GM21619 (cell line): ENCODE data around the gene FFAR4.
"Not testable (repeated sequence)": the region's sequence is repeated elsewhere in the genome, so short reads cannot be mapped to it uniquely, and the experiment has no call there.

Source experiments
- ATAC-seq: cut with Tn5 transposase; IDR thresholded peaks from one replicate; pipeline ENCODE4 v1.9.1; 2021; ENCODE audit not compliant: unreplicated experiment

The FFAR4 gene

DNA sequence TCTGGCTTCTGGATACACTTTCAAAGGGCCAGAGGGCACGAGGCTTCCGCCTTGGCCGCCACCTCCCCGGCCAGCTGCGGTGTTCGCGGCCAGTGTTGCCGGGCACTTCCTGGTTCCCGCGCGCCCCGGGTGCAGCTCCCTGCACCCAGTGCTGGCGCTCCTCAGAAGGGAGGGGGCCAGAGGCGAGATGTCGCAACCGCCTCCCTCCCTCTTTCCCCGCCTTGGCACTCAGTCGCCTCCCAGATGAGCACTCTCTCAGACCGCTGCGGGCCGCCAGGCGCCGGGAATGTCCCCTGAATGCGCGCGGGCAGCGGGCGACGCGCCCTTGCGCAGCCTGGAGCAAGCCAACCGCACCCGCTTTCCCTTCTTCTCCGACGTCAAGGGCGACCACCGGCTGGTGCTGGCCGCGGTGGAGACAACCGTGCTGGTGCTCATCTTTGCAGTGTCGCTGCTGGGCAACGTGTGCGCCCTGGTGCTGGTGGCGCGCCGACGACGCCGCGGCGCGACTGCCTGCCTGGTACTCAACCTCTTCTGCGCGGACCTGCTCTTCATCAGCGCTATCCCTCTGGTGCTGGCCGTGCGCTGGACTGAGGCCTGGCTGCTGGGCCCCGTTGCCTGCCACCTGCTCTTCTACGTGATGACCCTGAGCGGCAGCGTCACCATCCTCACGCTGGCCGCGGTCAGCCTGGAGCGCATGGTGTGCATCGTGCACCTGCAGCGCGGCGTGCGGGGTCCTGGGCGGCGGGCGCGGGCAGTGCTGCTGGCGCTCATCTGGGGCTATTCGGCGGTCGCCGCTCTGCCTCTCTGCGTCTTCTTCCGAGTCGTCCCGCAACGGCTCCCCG lies at the start of gene FFAR4:
FFAR4 (plus strand) TSS at position 231 of the 842 bp plus-strand sequence; CDS start at position 287, 56 bp downstream.
- ATAC-seq: no peak

DNA sequence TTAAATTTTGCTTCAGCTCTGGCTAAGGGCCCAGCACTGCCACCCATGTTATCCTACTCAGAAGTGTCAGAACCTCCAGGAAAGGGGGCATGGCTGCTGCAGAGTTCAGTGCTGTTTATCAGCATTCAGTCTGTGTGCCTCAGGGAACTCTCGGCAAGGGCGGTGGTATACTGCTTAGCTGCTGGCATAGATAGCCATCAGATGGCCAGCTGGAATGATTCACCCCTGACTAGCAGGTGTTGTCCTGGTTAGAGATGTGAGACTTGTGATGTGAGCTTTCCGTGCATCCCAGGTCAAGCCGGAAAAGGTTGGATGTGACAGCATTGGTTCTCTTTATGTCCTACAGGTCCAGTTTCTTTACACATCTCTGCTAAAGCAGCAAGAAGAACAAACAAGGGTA lies 47.9 kb upstream of the FFAR4 start:
- no peak for ATAC-seq

DNA sequence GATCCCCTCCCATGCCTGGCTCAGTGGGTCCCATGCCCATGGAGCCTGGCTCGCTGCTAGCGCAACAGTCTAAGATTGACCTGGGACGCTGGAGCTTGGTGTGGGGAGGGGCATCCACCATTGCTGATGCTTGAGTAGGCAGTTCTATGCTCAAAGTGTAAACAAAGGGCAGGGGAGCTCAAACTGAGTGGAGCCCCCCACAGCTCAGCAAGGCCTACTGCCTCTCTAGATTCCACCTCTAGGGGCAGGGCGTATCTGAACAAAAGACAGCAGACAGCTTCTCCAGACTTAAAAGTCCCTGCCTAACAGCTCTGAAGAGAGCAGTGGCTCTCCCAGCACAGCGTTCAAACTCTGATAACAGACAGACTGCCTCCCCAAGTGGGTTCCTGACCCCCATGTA lies 31.2 kb upstream of the FFAR4 start:
- ATAC-seq: no peak

DNA sequence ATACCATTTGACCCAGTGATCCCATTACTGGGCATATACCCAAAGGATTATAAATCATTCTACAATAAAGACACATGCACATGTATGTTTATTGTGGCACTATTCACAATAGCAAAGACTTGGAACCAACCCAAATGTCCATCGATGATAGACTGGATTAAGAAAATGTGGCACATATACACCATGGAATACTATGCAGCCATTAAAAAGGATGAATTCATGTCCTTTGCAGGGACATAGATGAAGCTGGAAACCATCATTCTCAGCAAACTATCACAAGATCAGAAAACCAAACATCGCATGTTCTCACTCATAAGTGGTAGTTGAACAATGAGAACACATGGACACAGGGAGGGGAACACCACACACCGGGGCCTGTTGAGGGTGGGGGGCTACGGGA lies 25.6 kb upstream of the FFAR4 start:
- not testable (repeated sequence) for ATAC-seq

DNA sequence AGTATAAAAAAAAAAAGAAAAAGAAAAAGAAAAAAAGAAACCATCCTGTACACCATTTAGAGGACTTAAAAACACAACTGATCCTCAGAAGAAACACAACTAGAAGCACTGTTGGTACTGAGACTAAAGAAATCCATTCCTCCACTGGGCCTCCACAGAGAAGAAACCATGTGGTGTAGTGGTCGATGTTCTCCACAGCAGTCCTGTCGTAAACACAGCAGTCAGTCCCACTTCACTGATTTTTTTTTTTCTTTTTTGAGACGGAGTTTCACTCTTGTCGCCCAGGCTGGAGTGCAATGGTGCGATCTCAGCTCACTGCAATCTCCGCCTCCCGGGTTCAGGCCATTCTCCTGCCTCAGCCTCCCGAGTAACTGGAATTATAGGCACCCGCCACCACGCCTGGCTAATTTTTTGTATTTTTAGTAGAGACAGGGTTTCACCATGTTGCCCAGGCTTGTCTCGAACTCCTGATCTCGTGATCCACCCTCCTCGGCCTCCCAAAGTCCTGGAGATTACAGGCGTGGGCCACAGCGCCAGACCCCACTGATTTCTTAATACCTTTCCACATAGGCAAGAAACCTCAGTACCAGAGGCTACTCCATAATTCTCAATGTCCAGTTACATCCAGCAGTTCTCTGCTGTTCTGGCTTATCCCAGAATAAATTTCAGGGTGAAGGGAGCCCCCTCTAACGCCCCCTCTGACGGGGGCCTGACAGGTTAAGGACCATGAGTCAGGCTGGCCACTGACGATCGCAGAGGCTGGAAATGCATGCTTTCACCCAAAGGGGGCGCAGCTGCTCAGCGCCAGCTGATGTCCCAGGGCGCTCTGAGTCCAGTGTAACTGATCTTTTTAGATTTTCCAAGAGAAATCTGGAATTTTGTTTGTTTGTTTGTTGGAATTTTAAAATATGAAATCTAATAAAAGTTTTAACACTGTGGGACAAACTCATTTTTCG lies 24.8 kb upstream of the FFAR4 start:
- no peak for ATAC-seq

DNA sequence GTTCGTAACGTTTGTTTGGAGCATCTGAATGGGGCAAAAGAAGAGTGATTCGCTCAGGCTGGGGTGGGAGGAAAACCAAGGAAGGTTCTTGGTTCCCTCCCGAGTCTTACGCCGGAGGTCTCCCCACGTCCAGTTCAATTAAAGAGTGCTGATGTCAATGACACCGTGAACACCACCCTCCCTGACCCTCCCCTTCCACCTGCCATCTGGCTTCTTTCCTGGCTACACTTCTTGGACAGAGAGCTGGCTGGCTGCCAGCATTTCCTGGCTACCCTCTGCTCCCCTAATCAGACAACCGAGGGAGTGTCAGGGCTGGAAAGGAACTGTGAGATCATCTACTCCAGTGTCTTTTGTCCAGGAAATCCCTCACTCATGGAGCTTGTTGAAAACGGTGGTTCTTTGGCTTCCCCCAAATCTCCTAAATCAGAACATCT lies 24.1 kb upstream of the FFAR4 start:
- ATAC-seq: no peak

DNA sequence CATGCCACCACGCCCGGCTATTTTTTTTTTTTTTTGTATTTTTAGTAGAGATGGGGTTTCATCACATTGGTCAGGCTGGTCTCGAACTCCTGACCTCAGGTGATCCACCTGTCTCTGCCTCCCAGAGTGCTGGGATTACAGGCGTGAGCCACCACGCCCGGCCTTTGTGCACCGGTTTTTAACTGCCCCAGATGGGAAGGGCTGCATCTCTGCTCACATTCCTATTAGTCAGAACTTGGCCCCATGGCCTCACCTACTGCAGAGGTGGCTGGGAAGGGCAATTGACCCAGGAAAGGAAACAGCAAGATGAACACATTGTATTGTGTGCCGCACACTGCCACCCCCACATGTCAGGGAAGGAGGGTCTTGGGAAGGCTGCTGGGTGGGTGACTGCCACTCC lies 19.5 kb upstream of the FFAR4 start:
- not testable (repeated sequence) for ATAC-seq

DNA sequence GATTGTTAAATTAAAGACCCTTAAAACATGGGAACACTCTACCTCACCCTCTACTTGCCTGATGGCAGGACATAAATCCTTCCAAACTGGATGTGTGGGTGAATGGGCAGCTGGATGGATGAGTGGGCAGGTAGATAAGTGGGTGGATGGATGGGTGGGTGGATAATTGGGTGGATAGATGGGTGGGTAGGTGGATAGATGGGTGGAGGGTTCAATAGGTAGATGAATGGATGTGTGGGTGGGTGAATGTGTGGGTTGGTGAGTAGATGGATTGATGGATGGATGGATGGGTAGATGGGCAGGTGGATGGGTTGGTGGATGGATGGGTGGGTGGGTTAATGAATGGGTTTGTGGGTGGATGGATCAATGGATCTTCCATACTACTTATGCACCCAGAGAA lies 18.9 kb upstream of the FFAR4 start:
- ATAC-seq: no peak

DNA sequence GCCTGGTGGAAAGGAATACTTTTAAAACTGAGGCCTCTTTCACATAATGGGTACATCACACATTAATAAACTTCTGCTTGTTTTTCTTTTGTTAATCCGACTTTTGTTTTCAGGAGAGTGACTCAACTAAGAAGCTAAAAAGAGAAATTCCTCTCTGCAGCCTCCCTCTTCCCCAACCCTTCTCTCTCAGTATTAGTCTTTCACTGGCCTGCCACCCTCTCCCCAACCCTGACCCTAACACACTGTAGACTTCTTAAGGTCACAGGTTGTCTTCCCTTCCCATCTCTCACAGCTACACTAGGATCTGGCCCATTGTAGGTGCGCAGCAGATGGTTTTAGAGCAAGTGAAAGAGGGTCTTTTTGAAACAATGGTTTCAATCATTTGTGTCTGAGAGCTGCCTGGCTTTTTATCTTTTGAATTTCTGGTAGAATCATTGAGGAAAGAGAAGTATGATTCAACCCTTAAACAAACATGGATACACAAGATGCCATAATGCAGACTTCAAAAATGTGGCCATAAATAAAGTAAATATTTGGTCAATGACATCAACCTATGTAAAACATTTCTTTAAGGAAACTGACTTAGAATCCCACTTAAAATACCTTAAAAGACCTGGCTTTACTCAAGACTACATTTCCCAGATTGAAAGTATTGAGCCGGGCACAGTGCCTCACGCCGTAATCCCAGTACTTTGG lies 17.9 kb upstream of the FFAR4 start:
- no peak for ATAC-seq

DNA sequence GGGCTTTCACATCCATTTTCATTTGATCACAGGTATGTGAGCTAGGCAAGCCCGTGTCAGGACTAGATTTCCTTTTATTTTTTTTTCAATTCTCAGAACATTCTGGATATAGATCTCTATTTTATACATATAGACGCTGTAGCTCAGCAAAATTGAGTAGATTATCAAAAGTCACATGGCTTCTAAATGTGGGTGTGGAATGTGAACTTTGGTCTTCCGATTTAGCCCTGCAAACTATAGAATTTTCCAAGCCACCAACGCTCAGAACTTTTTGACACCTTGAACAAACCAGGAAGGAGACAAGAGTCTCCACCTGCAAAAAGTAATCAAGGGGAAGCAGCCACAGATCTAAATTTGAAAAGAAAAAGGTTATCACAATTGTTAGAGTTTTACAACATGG lies 15.9 kb upstream of the FFAR4 start:
- no peak for ATAC-seq

DNA sequence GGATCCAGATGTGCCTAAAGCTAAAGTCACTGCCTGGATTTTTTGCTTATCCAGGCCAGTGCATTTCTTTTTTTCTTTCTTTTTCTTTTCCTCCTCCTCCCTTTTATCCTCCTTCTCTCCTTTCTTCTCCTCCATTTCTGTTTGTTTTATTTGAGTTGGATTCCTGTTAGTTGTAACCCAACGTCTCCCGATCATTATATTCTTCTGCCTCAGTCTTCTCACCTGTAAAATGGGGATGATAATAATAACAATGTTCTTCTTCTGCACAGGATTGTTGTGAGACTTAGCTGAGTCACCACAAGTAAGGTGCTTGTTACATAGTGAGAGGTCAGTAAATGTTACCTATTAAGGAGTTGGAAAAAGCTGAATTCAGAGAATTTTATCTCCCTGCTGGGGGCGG lies 13.7 kb upstream of the FFAR4 start:
- ATAC-seq: no peak

DNA sequence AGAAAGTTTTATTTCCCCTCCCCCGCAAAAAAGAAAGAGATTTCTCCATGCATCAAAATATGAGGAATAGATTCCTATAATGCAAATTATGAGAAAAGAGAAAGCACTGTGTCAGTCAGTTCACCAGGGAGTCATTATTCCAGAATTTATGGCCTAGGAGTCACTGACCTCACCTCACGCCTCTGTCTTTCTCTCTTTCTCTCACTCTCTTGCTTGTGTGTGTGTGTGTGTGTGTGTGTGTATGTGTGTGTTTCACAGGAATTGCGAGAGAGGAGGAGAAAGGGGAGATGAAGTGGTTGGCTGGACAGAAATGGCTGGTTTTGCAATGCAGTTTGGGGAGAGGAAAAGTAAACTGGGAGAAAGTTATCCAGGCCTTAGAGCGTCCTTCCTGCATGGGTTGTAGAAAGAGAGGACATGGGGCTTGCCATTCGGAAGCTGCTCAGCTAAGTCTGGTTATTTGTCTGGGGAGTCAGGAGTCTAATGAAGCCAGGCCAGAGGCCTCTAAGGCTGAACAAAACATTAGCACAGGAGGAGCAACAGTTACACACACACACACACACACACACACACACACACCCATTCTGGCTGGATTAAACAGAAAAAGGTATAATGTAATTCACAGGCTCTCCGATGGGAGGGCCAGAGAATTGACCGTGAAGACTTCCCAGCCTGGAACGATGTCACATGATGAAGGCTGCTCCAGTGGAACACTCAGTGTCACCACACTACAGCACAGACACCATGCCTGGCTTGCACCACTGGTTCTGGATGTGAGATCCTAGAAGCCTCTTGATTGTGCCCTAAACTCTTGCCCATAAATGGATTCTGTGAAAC lies 12.8 kb upstream of the FFAR4 start:
- no peak for ATAC-seq

DNA sequence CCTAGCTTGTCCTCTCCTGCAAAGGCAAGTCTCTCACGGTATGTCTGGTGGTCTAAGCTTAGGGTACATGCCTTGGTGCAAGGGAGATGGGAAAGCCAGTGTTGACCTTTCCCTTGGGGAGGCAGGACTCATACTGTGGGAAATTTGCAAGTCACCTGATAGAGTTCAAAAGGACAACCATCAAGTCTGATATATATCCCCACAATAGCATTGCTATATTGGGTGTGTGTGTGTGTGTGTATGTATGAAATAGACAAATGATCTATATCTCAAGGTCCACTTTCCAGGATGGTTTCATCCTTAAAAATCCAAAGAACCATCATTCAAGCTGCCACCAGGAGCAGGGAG lies 12.2 kb upstream of the FFAR4 start:
- ATAC-seq: no peak

DNA sequence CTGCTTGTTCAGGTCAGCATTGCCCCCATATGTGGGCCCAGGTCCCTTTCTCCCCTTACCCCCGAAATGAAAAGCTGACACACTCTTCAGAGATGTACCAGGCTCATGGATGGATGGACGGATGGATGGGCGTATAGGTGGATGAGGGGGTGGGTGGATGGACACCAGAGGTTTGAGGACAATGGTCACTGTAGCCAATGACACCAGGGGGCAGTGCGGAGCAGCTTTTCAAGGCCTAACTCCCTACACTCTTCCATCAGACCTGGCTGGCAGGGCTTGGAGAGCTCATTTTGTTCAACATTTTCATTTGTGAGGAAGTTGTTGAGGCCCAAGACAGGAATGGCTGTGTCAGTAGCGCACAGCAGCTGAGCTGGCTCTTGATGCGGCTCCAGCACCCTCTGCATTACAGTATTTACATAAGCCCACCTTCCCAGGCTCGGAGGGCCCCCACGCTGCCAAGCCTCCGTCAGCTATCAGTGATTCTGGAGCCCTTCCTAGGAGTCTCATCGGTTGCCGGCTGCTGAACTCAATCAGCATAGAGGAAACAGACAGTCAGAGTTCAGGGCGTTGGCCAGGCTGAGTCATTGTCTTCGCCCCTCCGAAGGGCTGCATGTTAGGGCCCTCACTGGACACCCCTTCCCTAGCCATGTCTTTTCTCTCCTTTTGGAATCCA lies 11.6 kb upstream of the FFAR4 start:
- no peak for ATAC-seq

DNA sequence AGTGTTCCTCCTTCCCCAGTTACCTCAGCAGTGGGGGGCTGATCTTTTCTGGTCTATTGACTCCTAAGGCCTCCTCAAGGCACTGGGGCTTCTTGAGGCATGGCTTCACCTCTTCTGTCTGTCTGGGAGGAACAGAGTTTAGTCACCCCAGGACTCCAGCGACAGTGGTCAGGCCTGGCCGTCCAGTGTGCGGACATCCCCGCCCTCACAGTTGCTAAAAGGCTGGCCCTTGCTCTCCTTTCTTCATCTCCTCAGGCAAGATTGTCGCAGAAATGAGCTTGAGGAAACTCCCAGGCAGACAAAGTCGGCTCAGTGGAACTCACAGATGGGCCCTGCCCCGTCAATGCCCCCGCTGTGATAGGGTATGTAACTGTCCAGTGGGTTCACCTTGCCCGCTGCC lies 7.0 kb upstream of the FFAR4 start:
- no peak for ATAC-seq

DNA sequence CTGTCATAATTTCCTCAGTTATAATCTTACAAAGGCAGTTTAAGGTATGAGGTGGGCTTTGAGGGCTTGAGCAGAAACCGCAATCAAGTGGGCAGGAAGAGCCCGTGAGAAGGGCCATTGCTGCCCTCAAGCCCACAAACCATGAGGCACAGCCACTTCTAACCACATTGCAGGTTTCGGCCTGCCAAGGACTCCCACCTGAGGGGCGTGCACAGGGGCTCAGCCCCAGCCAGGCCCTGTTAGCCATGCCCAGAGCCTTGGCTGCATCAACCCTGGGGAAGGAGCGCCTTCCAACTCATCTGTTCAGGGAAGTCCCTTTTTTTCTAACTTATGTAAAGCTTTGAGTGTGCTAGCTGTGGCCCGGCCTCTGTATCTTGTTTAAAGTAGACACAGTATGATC lies 5.9 kb upstream of the FFAR4 start:
- no peak for ATAC-seq

DNA sequence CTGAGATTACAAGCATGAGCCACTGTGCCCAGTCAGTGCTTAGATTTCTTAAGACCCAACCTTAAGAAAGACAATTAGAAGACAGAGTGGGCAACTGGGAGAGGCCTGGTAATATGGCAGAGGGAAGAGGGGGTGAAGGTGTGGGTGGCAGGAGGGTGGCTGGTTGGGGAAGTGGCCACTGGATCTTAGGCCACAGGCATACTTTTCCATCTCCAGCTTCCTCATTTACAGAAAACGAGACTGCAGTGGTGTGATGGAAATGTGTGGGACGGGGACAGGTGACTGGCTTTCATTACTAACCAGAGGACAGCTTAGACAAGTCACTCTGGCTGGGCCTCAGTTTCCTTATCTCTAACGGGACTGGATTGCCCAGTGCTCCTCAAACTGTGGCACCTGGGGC lies 1.0 kb upstream of the FFAR4 start:
- ATAC-seq: no peak

DNA sequence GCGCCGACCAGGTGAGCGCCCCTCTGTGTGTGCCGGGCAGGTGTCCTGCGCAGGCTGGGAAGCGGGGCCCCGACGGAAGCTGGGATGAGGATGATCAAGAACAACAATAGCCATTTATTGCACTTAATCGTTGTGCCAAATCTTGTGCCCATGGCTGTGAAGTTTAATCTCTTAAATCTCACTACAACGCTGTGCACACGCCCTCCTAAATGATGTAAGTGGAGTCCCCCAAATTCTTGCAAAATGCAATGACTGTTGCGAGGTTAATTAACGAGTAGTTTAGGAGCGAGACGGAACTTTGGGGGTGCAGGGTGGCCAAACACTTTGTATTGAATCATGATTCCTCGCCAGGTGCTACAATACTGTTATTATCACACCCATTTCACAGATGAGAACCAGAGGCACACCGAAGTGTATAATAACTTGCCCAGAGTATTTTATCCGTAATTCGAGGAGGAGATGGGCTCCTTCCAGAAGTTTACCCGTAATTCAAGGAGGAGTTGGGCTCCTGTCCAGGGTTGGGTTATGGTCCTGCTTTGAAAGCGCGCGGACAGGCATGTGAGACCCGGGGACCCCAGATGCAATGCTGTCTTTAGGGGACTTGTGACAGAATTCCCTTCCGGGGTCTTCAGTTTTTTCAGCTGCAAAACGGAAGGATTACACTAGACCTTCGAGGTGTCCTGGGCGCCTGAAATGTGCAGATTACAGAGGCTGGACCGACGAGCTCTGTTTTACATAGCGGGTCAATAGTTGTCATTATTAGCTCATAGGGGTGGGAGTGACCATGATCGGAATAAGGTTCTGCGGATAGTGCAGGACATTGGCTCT lies 1.0 kb downstream of the FFAR4 start:
- ATAC-seq: no peak

DNA sequence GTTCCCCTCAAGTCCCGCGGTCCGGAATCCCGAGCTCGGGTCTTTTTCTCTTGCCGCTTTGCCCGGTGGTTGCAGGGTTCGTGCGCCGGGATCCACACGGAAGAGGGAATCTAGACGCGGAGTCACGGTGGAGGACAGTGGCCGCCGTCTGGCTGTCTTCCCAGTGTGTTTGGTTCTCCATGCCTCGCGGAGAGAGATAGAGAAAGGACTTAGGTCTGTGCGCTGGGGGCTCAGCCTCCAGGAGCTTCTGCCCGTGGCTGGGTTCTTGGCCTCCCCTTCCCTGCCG lies 1.6 kb downstream of the FFAR4 start:
- no peak for ATAC-seq
